ENCODE data around the gene KCNH2.

DNA sequence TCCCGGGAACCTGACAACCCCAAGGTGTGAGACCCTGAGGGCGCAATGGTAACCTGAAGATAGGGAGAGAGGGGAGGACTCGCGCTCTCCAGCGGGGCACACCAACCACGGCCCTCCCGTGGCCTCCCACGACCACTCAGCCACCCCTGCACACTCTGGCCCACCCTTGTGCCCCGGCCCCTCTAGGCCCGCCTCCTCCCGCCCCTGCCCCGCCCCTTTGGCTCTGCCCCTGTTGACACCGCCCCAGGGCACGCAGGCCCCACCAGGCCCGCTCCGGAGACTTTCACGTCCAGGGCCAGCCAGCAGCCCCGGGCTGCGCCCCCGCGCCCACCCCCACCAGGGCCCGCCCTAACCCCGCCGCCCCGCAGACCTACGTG lies 35.2 kb upstream of the KCNH2 start:
- TF ChIP-seq SRF (IDR thresholded peaks at IDR 0.05; ENCODE audit: low read depth, low read length) (no peak), RAD21 (IDR thresholded peaks at IDR 0.05 in 1 of 2, conservative IDR thresholded peaks at IDR 0.05 in 1 of 2; ENCODE audit: low read depth in 2 of 2, low read length in 2 of 2) (no peak), NANOG (IDR thresholded peaks at IDR 0.05; ENCODE audit: insufficient read depth, low read depth, low read length, poor library complexity, severe bottlenecking) (no peak), NRF1 (IDR thresholded peaks at IDR 0.05; ENCODE audit: low read depth, low read length) (no peak), RFX5 (IDR thresholded peaks at IDR 0.05; ENCODE audit: borderline replicate concordance, low read depth, low read length) (no peak), HDAC6 (IDR thresholded peaks at IDR 0.05; ENCODE audit: low read depth, low read length) (no peak), EZH2 (IDR thresholded peaks at IDR 0.05; ENCODE audit: low read depth, low read length, severe bottlenecking) (no peak), POLR2A (IDR thresholded peaks at IDR 0.05; ENCODE audit: control extremely low read depth in 1 of 2, low read depth in 2 of 2, low read length in 2 of 2) (no peak), KDM1A (IDR thresholded peaks at IDR 0.05; ENCODE audit: borderline replicate concordance, low read length) (no peak), JUN (IDR thresholded peaks at IDR 0.05; ENCODE audit: low read depth, low read length) (no peak), YY1 (IDR thresholded peaks at IDR 0.05; ENCODE audit: low read depth, low read length) (no peak), TCF12 (IDR thresholded peaks at IDR 0.05; ENCODE audit: low read depth, low read length) (no peak)
- TF ChIP-seq, protein P1, sequence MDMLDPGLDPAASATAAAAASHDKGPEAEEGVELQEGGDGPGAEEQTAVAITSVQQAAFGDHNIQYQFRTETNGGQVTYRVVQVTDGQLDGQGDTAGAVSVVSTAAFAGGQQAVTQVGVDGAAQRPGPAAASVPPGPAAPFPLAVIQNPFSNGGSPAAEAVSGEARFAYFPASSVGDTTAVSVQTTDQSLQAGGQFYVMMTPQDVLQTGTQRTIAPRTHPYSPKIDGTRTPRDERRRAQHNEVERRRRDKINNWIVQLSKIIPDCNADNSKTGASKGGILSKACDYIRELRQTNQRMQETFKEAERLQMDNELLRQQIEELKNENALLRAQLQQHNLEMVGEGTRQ (IDR thresholded peaks at IDR 0.05; ENCODE audit: low read length): no peak
- TF ChIP-seq, protein P2, sequence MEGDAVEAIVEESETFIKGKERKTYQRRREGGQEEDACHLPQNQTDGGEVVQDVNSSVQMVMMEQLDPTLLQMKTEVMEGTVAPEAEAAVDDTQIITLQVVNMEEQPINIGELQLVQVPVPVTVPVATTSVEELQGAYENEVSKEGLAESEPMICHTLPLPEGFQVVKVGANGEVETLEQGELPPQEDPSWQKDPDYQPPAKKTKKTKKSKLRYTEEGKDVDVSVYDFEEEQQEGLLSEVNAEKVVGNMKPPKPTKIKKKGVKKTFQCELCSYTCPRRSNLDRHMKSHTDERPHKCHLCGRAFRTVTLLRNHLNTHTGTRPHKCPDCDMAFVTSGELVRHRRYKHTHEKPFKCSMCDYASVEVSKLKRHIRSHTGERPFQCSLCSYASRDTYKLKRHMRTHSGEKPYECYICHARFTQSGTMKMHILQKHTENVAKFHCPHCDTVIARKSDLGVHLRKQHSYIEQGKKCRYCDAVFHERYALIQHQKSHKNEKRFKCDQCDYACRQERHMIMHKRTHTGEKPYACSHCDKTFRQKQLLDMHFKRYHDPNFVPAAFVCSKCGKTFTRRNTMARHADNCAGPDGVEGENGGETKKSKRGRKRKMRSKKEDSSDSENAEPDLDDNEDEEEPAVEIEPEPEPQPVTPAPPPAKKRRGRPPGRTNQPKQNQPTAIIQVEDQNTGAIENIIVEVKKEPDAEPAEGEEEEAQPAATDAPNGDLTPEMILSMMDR (IDR thresholded peaks at IDR 0.05; ENCODE audit: control extremely low read depth in 1 of 3, insufficient read depth in 1 of 3, low read depth in 1 of 3, low read length in 3 of 3): no peak

All from H1 (cell line).